ENCODE measurements around the gene KCNG2.
"Not testable (repeated sequence)": the region's sequence is repeated elsewhere in the genome, so short reads cannot be mapped to it uniquely, and the experiment has no call there.

Gene KCNG2

GRCh38 chr18:79855147-79855933, 57.6 kb downstream of the KCNG2 start:
- DNase-seq, result no peak

GRCh38 chr18:79856119-79857007, 58.6 kb downstream of the KCNG2 start:
- peak; percentile 7 for DNase-seq

GRCh38 chr18:79857082-79857671, 59.4 kb downstream of the KCNG2 start:
- peak; percentile 35 for DNase-seq

- no peak for DNase-seq
These were observed 61.6 kb downstream of the KCNG2 start for GRCh38 chr18:79859314-79859713.

- DNase-seq, result no peak
These were observed 63.9 kb downstream of the KCNG2 start for GRCh38 chr18:79861687-79862086.

GRCh38 chr18:79862562-79862961, 64.8 kb downstream of the KCNG2 start:
- DNase-seq, result no peak

GRCh38 chr18:79863161-79864005, 65.6 kb downstream of the KCNG2 start:
- DNase-seq, result no peak

- DNase-seq, result no peak
These were observed 66.4 kb downstream of the KCNG2 start for GRCh38 chr18:79864006-79864725.

GRCh38 chr18:79864955-79865354, 67.2 kb downstream of the KCNG2 start:
- DNase-seq, result not testable (repeated sequence)

- DNase-seq, result not testable (repeated sequence)
These were observed 68.2 kb downstream of the KCNG2 start for GRCh38 chr18:79865951-79866350.

GRCh38 chr18:79866889-79867574, 69.3 kb downstream of the KCNG2 start:
- no peak for DNase-seq

GRCh38 chr18:79867666-79868065, 69.9 kb downstream of the KCNG2 start:
- DNase-seq, result no peak

- no peak for DNase-seq
These were observed 70.5 kb downstream of the KCNG2 start for GRCh38 chr18:79868168-79868784.

- no peak for DNase-seq
These were observed 71.2 kb downstream of the KCNG2 start for GRCh38 chr18:79868811-79869541.

GRCh38 chr18:79869591-79870300, 72.0 kb downstream of the KCNG2 start:
- DNase-seq, result no peak

GRCh38 chr18:79870301-79871025, 72.7 kb downstream of the KCNG2 start:
- DNase-seq, result no peak

GRCh38 chr18:79871026-79871390, 73.3 kb downstream of the KCNG2 start:
- DNase-seq, result no peak

GRCh38 chr18:79871481-79872091, 73.8 kb downstream of the KCNG2 start:
- DNase-seq, result no peak
